Lung (tissue), 16 donors: ENCODE data around the gene ZNF770. TPM values are rescaled to one million over a fixed set of nuclear protein-coding genes. Genes with fewer than 3 reads are reported as not detected.

Experiments used
- ATAC-seq: fragments of 200-7000 bp; cut with Tn5 transposase; one replicate; pipeline ENCODE4 v1.9.1; 2020; ENCODE audit warnings: moderate number of reproducible peaks; ENCODE audit not compliant: insufficient read depth, low FRiP score
- DNase-seq, 3 donors: peaks; one replicate each; pipeline ENCODE4 v3.0.0-alpha.2; 2013 to 2017
- H3K27ac ChIP-seq, 2 donors: one replicate each; pipeline ENCODE4 v1.5.1; 2013; ENCODE audit warnings: mild to moderate bottlenecking in 2 of 2, moderate library complexity in 2 of 2, control low read depth in 1 of 2, inconsistent platforms in 1 of 2, low read depth in 1 of 2, low read length in 1 of 2
- H3K27me3 ChIP-seq, 3 donors: one replicate each; pipeline ENCODE4 v1.5.1; 2013; ENCODE audit warnings: low read length in 2 of 3; ENCODE audit not compliant: control insufficient read depth in 3 of 3, insufficient read depth in 3 of 3
- H3K36me3 ChIP-seq, 4 donors: one replicate each; pipeline ENCODE4 v1.5.1; 2013; ENCODE audit warnings: low read length in 4 of 4, mild to moderate bottlenecking in 1 of 4, moderate library complexity in 1 of 4; ENCODE audit not compliant: control insufficient read depth in 4 of 4, insufficient read depth in 4 of 4
- H3K4me1 ChIP-seq, 5 donors: one replicate each; pipeline ENCODE4 v1.5.1; 2013; ENCODE audit warnings: low read length in 5 of 5, mild to moderate bottlenecking in 2 of 5, moderate library complexity in 1 of 5; ENCODE audit not compliant: control insufficient read depth in 5 of 5, insufficient read depth in 5 of 5
- H3K4me3 ChIP-seq: one replicate; pipeline ENCODE4 v1.5.1; 2013; ENCODE audit warnings: mild to moderate bottlenecking, control low read depth, moderate library complexity
- H3K9ac ChIP-seq, 2 donors: one replicate each; pipeline ENCODE4 v1.5.1; 2013; ENCODE audit warnings: low read length in 2 of 2, control low read depth in 1 of 2; ENCODE audit not compliant: insufficient read depth in 1 of 2
- H3K9me3 ChIP-seq, 4 donors: one replicate each; pipeline ENCODE4 v1.5.1; 2013; ENCODE audit warnings: low read length in 3 of 4, mild to moderate bottlenecking in 1 of 4, moderate library complexity in 1 of 4; ENCODE audit not compliant: control insufficient read depth in 4 of 4, insufficient read depth in 3 of 4
- WGBS, 2 donors: extraction: QIAGEN DNeasy Blood & Tissue Kit; methylation state at CpG; one replicate each; pipeline ENCODE4 v1.1.7; 2013; 5-methylcytosine and 5-hydroxymethylcytosine counted together
- long read RNA-seq, 5 donors: transcript quantifications; one replicate each; lab custom pipeline, GENCODE V29; 2026
- polyA plus RNA-seq, 2 donors: library from polyadenylated mRNA; stranded (reverse); fragments of 200-250 nt; gene quantifications; one replicate each; pipeline ENCODE4 v1.2.1, GENCODE V29; 2013
- total RNA-seq, 2 donors: library from RNA; depleted of rRNA in 1 of 2; stranded (reverse); fragments of >200 nt in 1 of 2; gene quantifications; one replicate each; pipeline ENCODE4 v1.2.1, GENCODE V29; 2014 to 2021
- TF ChIP-seq, protein P1 (sequence below): IDR thresholded peaks from 2 replicates; pipeline ENCODE4 v1.5.1; 2012; ENCODE audit warnings: mild to moderate bottlenecking; ENCODE audit errors: control extremely low read depth, extremely low read depth
- donor health status: control.
- donor health status: control.
- donor health status: Bipolar disorder and iron deficiency.
- donor health status: healthy.
- donor health status: DM: yes; HTN: yes; CAD: no.

The ZNF770 gene, protein sequence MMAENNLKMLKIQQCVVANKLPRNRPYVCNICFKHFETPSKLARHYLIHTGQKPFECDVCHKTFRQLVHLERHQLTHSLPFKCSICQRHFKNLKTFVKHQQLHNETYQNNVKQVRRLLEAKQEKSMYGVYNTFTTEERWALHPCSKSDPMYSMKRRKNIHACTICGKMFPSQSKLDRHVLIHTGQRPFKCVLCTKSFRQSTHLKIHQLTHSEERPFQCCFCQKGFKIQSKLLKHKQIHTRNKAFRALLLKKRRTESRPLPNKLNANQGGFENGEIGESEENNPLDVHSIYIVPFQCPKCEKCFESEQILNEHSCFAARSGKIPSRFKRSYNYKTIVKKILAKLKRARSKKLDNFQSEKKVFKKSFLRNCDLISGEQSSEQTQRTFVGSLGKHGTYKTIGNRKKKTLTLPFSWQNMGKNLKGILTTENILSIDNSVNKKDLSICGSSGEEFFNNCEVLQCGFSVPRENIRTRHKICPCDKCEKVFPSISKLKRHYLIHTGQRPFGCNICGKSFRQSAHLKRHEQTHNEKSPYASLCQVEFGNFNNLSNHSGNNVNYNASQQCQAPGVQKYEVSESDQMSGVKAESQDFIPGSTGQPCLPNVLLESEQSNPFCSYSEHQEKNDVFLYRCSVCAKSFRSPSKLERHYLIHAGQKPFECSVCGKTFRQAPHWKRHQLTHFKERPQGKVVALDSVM
- total RNA-seq (10 to 100 TPM; 27.8 to 38.3 TPM), polyA plus RNA-seq (10 to 100 TPM in 1 of 2 donors, 1 to 10 TPM in 1; 8.2 to 10.2 TPM)
- long read RNA-seq, donor 1, full-length matches to known transcripts: 19 of 19 reads
- long read RNA-seq, donor 1, partial matches to known transcripts: 0 of 19 reads
- long read RNA-seq, donor 1, other reads (novel, unspliced or antisense): 0 of 19 reads
- long read RNA-seq, donor 2, full-length matches to known transcripts: 2 of 2 reads
- long read RNA-seq, donor 2, partial matches to known transcripts: 0 of 2 reads
- long read RNA-seq, donor 2, other reads (novel, unspliced or antisense): 0 of 2 reads
- long read RNA-seq, donor 3, full-length matches to known transcripts: 11 of 11 reads
- long read RNA-seq, donor 3, partial matches to known transcripts: 0 of 11 reads
- long read RNA-seq, donor 3, other reads (novel, unspliced or antisense): 0 of 11 reads
- long read RNA-seq, donor 4, full-length matches to known transcripts: 4 of 4 reads
- long read RNA-seq, donor 4, partial matches to known transcripts: 0 of 4 reads
- long read RNA-seq, donor 4, other reads (novel, unspliced or antisense): 0 of 4 reads
- long read RNA-seq, donor 5, full-length matches to known transcripts: 36 of 36 reads
- long read RNA-seq, donor 5, partial matches to known transcripts: 0 of 36 reads
- long read RNA-seq, donor 5, other reads (novel, unspliced or antisense): 0 of 36 reads

DNA sequence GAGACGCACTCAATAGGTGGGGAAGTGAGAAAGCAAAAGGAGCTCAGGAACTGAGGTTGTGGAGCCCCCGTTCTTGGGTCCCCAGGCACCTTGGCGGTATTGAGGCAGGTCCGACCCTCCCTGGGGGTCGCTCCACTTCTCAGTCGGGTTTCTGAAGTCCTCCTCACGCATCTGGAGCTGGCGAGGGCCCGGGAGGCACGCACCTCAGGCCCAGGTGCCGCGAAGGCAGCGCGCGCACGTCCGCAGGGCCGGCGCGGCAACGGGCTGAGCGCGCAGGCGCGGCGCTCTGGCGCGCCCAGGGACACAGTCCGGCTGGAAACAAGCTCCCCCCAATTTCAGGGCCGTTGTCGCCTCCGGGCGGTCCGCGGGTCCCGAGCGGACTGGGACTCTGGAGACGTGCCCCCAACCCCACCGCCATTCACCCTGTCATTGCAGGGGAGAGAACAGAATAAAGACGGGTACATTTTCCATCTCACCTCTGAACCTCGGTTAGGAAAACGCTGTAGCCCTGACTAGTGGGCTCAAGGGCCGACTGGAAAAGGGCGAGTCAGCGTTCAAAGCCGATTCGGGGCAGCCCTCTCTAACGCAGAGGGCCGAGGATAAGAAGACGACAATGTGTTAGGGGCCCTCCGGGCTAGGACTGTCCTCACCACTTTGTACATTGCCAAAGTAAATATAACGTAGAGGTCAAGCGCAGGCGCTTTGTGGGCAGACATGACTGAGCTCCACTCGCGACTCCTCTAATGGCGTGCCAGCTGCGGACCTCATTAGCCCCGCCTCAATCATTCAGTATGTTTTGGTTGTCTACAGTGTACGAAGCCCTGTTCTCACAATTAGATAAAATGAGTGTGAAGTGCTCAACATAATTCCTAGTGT, at the start of gene ZNF770:
ZNF770 (minus strand) TSS at position 261 of the 876 bp plus-strand sequence. CDS start 4,853 bp downstream, outside the sequence.
- no peaks in the 10 kb centered on the region for H3K27me3 ChIP-seq
- ATAC-seq (peak; percentile 97), DNase-seq (peak; percentile 86 to 92 (median 89))
- 0% methylated on average over 55 to 60 of the region's 60 CpGs for WGBS, 2 donors
- TF ChIP-seq, protein P1, sequence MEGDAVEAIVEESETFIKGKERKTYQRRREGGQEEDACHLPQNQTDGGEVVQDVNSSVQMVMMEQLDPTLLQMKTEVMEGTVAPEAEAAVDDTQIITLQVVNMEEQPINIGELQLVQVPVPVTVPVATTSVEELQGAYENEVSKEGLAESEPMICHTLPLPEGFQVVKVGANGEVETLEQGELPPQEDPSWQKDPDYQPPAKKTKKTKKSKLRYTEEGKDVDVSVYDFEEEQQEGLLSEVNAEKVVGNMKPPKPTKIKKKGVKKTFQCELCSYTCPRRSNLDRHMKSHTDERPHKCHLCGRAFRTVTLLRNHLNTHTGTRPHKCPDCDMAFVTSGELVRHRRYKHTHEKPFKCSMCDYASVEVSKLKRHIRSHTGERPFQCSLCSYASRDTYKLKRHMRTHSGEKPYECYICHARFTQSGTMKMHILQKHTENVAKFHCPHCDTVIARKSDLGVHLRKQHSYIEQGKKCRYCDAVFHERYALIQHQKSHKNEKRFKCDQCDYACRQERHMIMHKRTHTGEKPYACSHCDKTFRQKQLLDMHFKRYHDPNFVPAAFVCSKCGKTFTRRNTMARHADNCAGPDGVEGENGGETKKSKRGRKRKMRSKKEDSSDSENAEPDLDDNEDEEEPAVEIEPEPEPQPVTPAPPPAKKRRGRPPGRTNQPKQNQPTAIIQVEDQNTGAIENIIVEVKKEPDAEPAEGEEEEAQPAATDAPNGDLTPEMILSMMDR: no peak
- H3K9ac ChIP-seq: peak within 1 kb of the TSS; percentile 93 to 96
- no peaks in the 10 kb centered on the region for H3K9me3 ChIP-seq
- peak within 1 kb of the TSS; percentile 95 for H3K4me3 ChIP-seq
- peak within 1 kb of the TSS; percentile 83 to 99 for H3K27ac ChIP-seq
- peaks cover 0 to 19% (median 4%) of the 10 kb centered on the region in 5 donors for H3K4me1 ChIP-seq
- H3K36me3 ChIP-seq: peaks cover 0 to 3% (median 2%) of the 10 kb centered on the region in 4 donors

DNA sequence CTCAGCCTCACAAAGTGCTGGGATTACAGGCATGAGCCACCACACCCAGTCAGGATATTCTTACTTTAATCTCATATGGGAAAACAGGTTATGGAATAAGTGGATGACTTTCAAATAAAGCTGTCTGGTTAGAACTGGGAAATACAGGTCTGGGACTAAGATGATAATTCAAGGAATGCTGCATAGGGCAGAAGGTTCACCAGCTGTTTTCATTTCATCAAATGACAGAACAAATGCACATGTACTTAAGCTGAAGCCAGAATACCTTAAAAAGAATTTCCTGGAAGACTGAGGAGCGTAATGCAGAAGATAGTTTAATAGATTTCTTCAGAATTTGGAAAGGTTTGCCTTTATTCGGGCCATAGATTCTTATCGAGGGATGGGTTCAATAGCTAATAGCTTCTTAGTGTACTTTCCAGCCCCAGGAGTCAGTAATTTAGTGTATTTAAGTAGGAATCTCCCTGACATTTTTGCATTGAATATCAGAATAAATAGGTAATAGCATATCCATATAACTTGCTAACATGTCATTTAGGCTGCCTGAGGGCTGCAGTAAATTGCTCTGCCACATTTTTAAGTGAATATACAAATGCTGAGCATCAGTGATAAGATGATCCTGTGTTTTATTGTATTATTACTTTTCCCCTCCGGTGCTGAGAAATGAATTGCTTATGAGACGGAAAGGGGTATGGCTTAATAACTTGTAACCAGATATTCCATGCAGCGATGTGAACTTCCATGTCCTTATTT, 40.3 kb upstream of the ZNF770 start:
- Histone ChIP-seq H3K9ac (no peak overlapping the region), H3K4me1 (peaks cover 0 to 7% (median 0%) of the 10 kb centered on the region in 5 donors), H3K27me3 (no peaks in the 10 kb centered on the region), H3K9me3 (no peaks in the 10 kb centered on the region), H3K27ac (no peak overlapping the region), H3K36me3 (no peaks in the 10 kb centered on the region), H3K4me3 (no peak overlapping the region)
- WGBS, 2 donors: 95 to 96% methylated on average over 6 of the region's 6 CpGs
- TF ChIP-seq, protein P1: no peak
- no peak for DNase-seq
- no peak for ATAC-seq
